Left ventricle myocardium superior (tissue), 1 donor: ENCODE measurements around the gene CCDC17. TPM values are rescaled to one million over a fixed set of nuclear protein-coding genes. Genes with fewer than 3 reads are reported as not detected.

Source experiments
- ATAC-seq: fragments of 200-7000 bp; cut with Tn5 transposase; one replicate; pipeline ENCODE4 v1.9.1; 2020; ENCODE audit warnings: mild to moderate bottlenecking, moderate library complexity
- DNase-seq: peaks from one replicate; pipeline ENCODE4 v3.0.0-alpha.2; 2020
- intact Hi-C: fragments of 100-400 bp; cut with micrococcal nuclease; formaldehyde crosslinking; loops from one replicate; pipeline ENCODE4 v1.11.0; 2022
- total RNA-seq: library from RNA; stranded (reverse); fragmentation: NEBNext Ultra II Directional; extraction: Animal tissue kit (Norgen Biotek cat#: 25700); gene quantifications from one replicate; pipeline ENCODE4 v1.2.1, GENCODE V29; 2021
- donor health status: DM: no; HTN: yes; CAD: no; lungs with severe emphysema.

The CCDC17 gene
- total RNA-seq, 1 donor from 2014 or later: 0.64 TPM

GRCh38 chr1:45585496-45586075, 38.3 kb downstream of the CCDC17 start:
- intact Hi-C loops: no loop called here
- DNase-seq (no peak), ATAC-seq (no peak)

- DNase-seq: no peak
- intact Hi-C loops: no loop called here
- no peak for ATAC-seq
These were observed 38.8 kb downstream of the CCDC17 start for GRCh38 chr1:45585110-45585426.

GRCh38 chr1:45584351-45585109, 39.3 kb downstream of the CCDC17 start:
- peak; percentile 82 for ATAC-seq
- peak; percentile 93 for DNase-seq
- intact Hi-C loops: no loop called here

DNA sequence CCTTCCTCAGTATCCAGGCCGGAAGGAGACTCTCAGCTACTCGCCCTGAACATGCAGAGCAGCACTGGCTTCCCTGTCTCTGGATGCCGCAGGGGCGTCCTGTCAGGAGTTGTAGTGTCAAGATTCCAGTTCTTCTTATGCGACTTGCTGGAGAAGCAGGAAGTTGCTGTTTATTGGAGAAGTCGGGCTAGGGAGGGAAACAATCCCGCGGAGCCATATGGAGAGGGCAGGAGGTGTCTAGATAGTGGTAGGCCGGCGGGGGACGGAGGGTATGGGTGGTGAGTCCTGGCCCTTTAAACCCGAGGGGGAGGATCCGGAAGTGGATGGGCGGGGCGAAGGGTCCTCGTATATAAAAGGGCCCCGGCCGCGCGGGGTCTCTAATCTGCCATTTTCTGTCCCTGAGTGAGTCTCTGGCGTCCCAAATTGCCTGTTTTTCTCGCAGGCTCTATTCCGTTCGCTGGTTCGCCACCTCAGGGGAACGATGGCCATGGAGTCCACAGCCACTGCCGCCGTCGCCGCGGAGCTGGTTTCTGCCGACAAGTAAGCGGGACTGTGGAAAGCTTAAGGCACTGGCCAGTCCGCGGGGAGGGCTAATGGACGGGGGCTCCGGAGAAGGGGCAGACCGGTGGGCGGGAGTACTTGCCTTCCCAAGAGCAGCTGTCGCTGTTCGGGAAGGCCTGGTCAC, 40.0 kb downstream of the CCDC17 start, which contains the start of gene NASP:
NASP (plus strand) TSS at position 376 of the 685 bp plus-strand sequence; CDS start at position 482, 106 bp downstream.
- DNase-seq: peak; percentile 93
- intact Hi-C loops: no loop called here
- peak; percentile 91 for ATAC-seq

- ATAC-seq (peak; percentile 90), DNase-seq (peak; percentile 95)
- intact Hi-C loops: no loop called here
These were observed 40.6 kb downstream of the CCDC17 start for GRCh38 chr1:45583264-45583665.

GRCh38 chr1:45574105-45574626, 49.7 kb downstream of the CCDC17 start:
- intact Hi-C loops: no loop called here
- ATAC-seq (no peak), DNase-seq (no peak)

DNA sequence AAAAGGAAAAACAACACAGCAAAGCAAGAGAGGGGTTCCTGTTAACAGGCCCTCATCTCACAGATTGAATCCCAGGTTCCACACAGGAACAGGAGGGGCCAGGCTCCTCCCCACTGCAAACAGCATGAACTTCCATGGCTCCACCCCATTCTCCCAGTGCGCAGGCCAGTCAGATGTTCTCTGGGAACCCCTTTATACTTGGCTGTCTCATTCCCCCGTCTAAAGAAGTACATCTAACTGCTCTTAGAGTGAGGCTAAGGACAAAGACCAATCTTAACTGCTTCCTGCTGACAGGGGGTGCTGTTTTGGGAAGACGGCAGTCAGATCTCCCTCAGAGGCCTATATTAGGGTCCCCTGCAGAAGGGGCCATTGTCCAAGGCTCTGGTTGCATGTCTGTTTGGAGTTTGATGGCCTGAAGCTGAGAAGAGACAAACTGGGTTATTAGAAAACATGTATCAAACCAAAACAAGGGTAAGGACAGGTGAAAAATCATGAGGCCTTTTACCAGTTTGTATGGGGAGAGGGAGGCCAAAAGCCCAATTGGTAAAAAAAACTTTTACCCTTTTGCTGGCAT, 50.5 kb downstream of the CCDC17 start:
- ATAC-seq (no peak), DNase-seq (no peak)
- intact Hi-C loops: no loop called here

DNA sequence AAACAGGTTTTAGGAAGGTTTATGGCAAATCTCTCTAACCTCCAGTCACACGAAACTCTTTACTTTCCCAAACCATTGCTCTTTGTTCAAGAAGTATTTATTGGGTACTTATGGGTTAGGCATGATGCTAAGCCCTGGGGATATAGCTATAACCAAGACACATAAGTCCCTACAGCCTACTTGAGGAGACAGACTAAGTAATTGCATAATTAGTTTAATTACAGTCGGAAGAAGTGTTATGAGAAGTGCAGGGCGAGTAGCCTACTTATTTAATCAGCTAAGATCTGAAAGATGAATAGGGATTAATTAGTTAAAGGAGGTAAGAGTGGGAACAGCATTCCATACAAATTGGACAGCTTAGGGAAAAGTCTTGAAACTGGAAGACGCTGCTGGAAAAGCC, 53.2 kb downstream of the CCDC17 start:
- ATAC-seq (no peak), DNase-seq (no peak)
- intact Hi-C loops: no loop called here

Other genes starting within 250 kb of the CCDC17 start
- 1.9 TPM for gene TESK2, start 132.9 kb downstream of the CCDC17 start, total RNA-seq
- gene CCDC163, start 124.0 kb downstream of the CCDC17 start, total RNA-seq: 0.30 TPM
- gene MMACHC, start 123.8 kb downstream of the CCDC17 start, total RNA-seq: 24.7 TPM
- 311 TPM for gene PRDX1, start 102.2 kb downstream of the CCDC17 start, total RNA-seq
- gene AKR1A1, start 73.2 kb downstream of the CCDC17 start, total RNA-seq: 43.2 TPM
- gene NASP, start 40.0 kb downstream of the CCDC17 start, total RNA-seq: 29.5 TPM
- 78.9 TPM for gene GPBP1L1, start 62.5 kb upstream of the CCDC17 start, total RNA-seq
- 21.7 TPM for gene TMEM69, start 64.1 kb upstream of the CCDC17 start, total RNA-seq
- gene IPP, start 126.6 kb upstream of the CCDC17 start, total RNA-seq: 12.2 TPM
- 103 TPM for gene MAST2, start 179.6 kb upstream of the CCDC17 start, total RNA-seq